Ovary (tissue), 3 donors: ENCODE data around the gene TEDC2.

Experiments
- CTCF ChIP-seq, 3 donors: fragments of 450-650 bp in 2 of 3; fragments of 200-600 bp in 1 of 3; IDR thresholded peaks; one replicate each; pipeline versions ENCODE4 v1.5.1 to v1.8.0; 2016 to 2022; ENCODE audit warnings: antibody characterized with exemption in 3 of 3, mild to moderate bottlenecking in 1 of 3
- POLR2A ChIP-seq: fragments of 450-650 bp; IDR thresholded peaks from one replicate; pipeline ENCODE4 v1.6.1; 2017; ENCODE audit warnings: antibody characterized with exemption, mild to moderate bottlenecking, moderate library complexity
- donor health status: DM: no; HTN: no; CAD: no.

GRCh38 chr16:2473446-2473926 lies 13.6 kb downstream of the TEDC2 start:
- TF ChIP-seq CTCF (IDR thresholded peaks at IDR 0.05) (no peak), POLR2A (no peak)
